BLaER1 (cell line): ENCODE results near the gene GRIFIN.

Experiments
- H3K27ac ChIP-seq: shearing (Covaris generic); formaldehyde crosslinking; 2 replicates; pipeline ENCODE4 v1.8.1; 2022
- H3K27me3 ChIP-seq: shearing (Covaris generic); formaldehyde crosslinking; 2 replicates; pipeline ENCODE4 v1.8.1; 2022
- H3K36me3 ChIP-seq: shearing (Covaris generic); formaldehyde crosslinking; 2 replicates; pipeline ENCODE4 v1.8.1; 2022
- H3K4me1 ChIP-seq: shearing (Covaris generic); formaldehyde crosslinking; 2 replicates; pipeline ENCODE4 v1.8.1; 2022
- H3K4me2 ChIP-seq: shearing (Covaris generic); formaldehyde crosslinking; 2 replicates; pipeline ENCODE4 v1.8.1; 2022
- H3K4me3 ChIP-seq: shearing (Covaris generic); formaldehyde crosslinking; 2 replicates; pipeline ENCODE4 v1.8.1; 2022
- H3K9ac ChIP-seq: shearing (Covaris generic); formaldehyde crosslinking; 2 replicates; pipeline ENCODE4 v1.8.1; 2022
- H3K9me3 ChIP-seq: shearing (Covaris generic); formaldehyde crosslinking; 2 replicates; pipeline ENCODE4 v1.8.1; 2022
- H4K20me1 ChIP-seq: shearing (Covaris generic); formaldehyde crosslinking; 2 replicates; pipeline ENCODE4 v1.8.1; 2022
- Cebpa-rat ChIP-seq: shearing (Covaris generic); IDR thresholded peaks from 2 replicates; pipeline ENCODE4 v1.8.1; 2022

The GRIFIN gene

DNA sequence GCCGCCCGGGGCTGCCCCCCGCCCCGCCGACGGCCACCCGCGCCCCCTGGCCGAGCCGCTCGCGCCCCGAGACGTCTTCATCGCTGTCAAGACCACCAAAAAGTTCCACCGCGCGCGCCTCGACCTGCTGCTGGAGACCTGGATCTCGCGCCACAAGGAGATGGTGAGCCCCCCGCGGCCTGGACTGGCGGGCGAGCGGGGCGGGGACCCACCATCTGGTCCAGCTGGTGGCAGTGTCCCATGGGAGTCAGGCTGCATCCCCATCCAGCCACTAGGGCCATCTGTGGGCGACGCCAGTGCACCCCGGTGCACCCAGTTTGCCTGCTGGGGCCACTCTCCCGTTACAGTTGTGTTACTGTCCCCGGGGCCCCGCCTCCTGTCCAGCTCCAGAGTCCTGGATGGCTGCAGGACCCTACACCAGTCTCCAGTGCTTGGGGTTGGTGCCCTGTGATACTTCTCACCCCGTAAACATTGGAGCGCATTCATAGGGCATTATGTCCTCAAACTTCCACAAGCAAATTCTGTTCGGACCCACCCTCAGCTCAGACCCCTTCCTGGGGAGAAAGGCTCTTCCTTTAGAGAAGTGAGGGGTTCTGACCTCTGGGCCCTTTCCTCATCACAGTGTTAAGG, 44.0 kb upstream of the GRIFIN start:
- H3K36me3 ChIP-seq = peaks cover 4% of the 10 kb centered on the region
- peak overlapping the region; percentile 100 for H3K4me2 ChIP-seq
- H3K27ac ChIP-seq = peak overlapping the region; percentile 75
- H3K9ac ChIP-seq = peak overlapping the region; percentile 83
- peak overlapping the region; percentile 80 for H3K4me3 ChIP-seq
- H4K20me1 ChIP-seq = peaks cover 53% of the 10 kb centered on the region
- no peaks in the 10 kb centered on the region for H3K27me3 ChIP-seq
- no peaks in the 10 kb centered on the region for H3K9me3 ChIP-seq
- TF ChIP-seq Cebpa-rat = no peak
- H3K4me1 ChIP-seq = peaks cover 80% of the 10 kb centered on the region

DNA sequence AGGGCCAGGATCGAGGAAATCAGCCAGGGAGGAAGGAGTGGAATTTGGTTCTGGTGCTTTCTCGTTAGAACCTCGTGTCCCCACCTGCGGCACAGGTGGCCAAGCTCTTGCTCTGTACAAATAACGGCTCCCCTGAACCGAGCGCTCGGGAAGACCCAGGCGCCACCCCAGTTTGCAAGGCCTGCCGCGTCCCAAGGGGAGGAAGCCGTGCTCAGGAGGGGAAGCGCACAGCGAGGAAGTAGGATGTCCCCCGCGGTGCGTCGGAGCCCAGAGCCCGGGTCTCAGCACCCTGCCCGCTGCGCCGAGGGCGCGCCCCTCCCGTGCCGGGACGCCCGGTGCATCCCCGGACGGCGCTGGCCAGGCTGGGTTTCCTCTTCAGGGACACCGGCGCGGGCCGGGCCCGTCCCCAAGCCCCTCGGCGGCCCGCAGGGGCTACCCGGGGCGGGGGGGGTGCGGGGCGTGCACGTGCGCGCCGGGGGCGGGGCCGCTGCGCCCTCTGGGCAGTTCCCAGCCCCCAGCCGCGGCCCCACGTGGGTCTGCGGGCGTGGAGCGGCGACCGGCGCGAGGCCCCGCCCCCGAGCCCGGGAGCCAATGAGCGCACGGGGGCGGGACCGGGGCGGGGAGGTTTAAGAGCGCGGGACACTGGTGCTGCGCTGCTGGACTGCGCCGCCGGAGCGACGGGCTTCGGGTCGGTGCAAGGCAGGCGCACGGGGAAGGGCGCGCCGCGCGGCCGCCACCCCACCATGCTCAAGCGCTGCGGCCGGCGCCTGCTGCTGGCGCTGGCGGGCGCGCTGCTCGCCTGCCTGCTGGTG, 43.1 kb upstream of the GRIFIN start, which contains the start of gene LFNG:
Gene LFNG (plus strand): TSS at position 656 of the 812 bp plus-strand sequence. CDS start 88 bp downstream, at position 744.
- H3K4me2 ChIP-seq = peak within 1 kb of the TSS; percentile 100
- TF ChIP-seq Cebpa-rat = no peak
- no peaks in the 10 kb centered on the region for H3K36me3 ChIP-seq
- H4K20me1 ChIP-seq = peaks cover 44% of the 10 kb centered on the region
- peak within 1 kb of the TSS; percentile 80 for H3K4me3 ChIP-seq
- H3K4me1 ChIP-seq = peaks cover 74% of the 10 kb centered on the region
- peak within 1 kb of the TSS; percentile 84 for H3K27ac ChIP-seq
- no peaks in the 10 kb centered on the region for H3K27me3 ChIP-seq
- H3K9ac ChIP-seq = peak within 1 kb of the TSS; percentile 83
- no peaks in the 10 kb centered on the region for H3K9me3 ChIP-seq

- TF ChIP-seq Cebpa-rat = no peak
- no peaks in the 10 kb centered on the region for H3K9me3 ChIP-seq
- H3K9ac ChIP-seq = peak overlapping the region; percentile 67
- H4K20me1 ChIP-seq = peaks cover 38% of the 10 kb centered on the region
- no peaks in the 10 kb centered on the region for H3K36me3 ChIP-seq
- peak overlapping the region; percentile 80 for H3K4me3 ChIP-seq
- H3K4me1 ChIP-seq = peaks cover 74% of the 10 kb centered on the region
- H3K27me3 ChIP-seq = no peaks in the 10 kb centered on the region
- peak overlapping the region; percentile 84 for H3K27ac ChIP-seq
- peak overlapping the region; percentile 100 for H3K4me2 ChIP-seq
Observed at GRCh38 chr7:2518737-2519118, 42.5 kb upstream of the GRIFIN start.

- Histone ChIP-seq H4K20me1 (peaks cover 30% of the 10 kb centered on the region), H3K4me3 (no peak overlapping the region), H3K27ac (peak overlapping the region; percentile 84), H3K4me1 (peaks cover 74% of the 10 kb centered on the region), H3K4me2 (peak overlapping the region; percentile 100), H3K27me3 (no peaks in the 10 kb centered on the region), H3K9me3 (no peaks in the 10 kb centered on the region), H3K9ac (0 out of 2 replicates have a peak overlapping the region, but pooled peaks have one; percentile 19), H3K36me3 (no peaks in the 10 kb centered on the region)
- TF ChIP-seq Cebpa-rat = no peak
Observed at GRCh38 chr7:2517678-2518507, 41.7 kb upstream of the GRIFIN start.

DNA sequence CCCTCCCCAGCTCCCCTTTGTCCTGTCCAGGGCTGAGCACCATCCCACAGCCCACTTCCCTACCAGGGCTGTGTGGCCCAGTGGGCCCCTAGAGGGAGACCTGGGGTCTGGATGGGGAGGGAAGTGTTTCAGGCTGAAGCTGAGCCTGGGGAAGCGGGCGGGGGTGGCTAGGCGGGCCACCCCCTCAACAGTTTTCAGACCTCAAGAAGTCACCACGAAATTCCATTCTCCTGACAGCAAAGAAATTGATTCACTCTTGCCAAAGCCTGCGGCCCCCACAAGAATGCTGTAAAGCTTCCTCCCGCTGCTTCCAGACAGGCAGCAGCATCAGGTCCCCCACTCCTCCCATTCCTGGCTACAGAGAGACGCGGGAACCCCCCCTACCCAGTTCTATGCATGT, 40.8 kb upstream of the GRIFIN start:
- TF ChIP-seq Cebpa-rat = no peak
- peaks cover 21% of the 10 kb centered on the region for H4K20me1 ChIP-seq
- peak overlapping the region; percentile 51 for H3K27ac ChIP-seq
- H3K9me3 ChIP-seq = no peaks in the 10 kb centered on the region
- peak overlapping the region; percentile 100 for H3K4me2 ChIP-seq
- no peak overlapping the region for H3K4me3 ChIP-seq
- no peaks in the 10 kb centered on the region for H3K36me3 ChIP-seq
- H3K9ac ChIP-seq = peak overlapping the region; percentile 31; the same call in 1 of the 2 replicates
- no peaks in the 10 kb centered on the region for H3K27me3 ChIP-seq
- H3K4me1 ChIP-seq = peaks cover 74% of the 10 kb centered on the region

DNA sequence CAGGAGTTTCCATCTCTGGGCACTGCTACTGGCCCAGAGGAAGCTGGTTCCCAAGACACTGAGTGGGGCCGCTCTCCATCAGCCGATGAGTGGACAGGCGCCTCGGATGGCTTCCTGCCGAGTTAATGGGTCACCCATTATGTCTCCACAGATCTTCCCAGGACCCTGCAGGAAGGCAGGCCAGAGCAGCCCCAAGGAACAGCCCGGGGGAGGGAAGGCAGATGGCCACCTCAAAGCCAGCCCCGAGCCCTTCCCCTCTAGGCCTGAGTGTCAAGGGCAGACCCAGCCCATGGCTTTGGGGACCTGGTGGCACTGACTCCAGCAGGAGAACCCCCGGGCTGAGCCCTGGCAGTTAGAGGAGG, 40.0 kb upstream of the GRIFIN start:
- Histone ChIP-seq H4K20me1 (peaks cover 13% of the 10 kb centered on the region), H3K4me2 (peak overlapping the region; percentile 100), H3K9ac (no peak overlapping the region), H3K4me1 (peaks cover 74% of the 10 kb centered on the region), H3K9me3 (no peaks in the 10 kb centered on the region), H3K27ac (peak overlapping the region; percentile 51), H3K36me3 (no peaks in the 10 kb centered on the region), H3K4me3 (no peak overlapping the region), H3K27me3 (no peaks in the 10 kb centered on the region)
- no peak for TF ChIP-seq Cebpa-rat

GRCh38 chr7:2515424-2516193, 39.4 kb upstream of the GRIFIN start:
- Histone ChIP-seq H4K20me1 (peaks cover 7% of the 10 kb centered on the region), H3K9me3 (no peaks in the 10 kb centered on the region), H3K4me2 (peak overlapping the region; percentile 100), H3K4me3 (no peak overlapping the region), H3K27ac (peak overlapping the region; percentile 51), H3K9ac (no peak overlapping the region), H3K27me3 (no peaks in the 10 kb centered on the region), H3K4me1 (peaks cover 80% of the 10 kb centered on the region), H3K36me3 (no peaks in the 10 kb centered on the region)
- no peak for TF ChIP-seq Cebpa-rat

- Histone ChIP-seq H3K9me3 (no peaks in the 10 kb centered on the region), H3K36me3 (no peaks in the 10 kb centered on the region), H3K4me2 (peak overlapping the region; percentile 100; the same call in 1 of the 2 replicates), H3K9ac (no peak overlapping the region), H3K4me3 (no peak overlapping the region), H3K27me3 (no peaks in the 10 kb centered on the region), H3K27ac (no peak overlapping the region), H4K20me1 (no peaks in the 10 kb centered on the region), H3K4me1 (peaks cover 89% of the 10 kb centered on the region)
- TF ChIP-seq Cebpa-rat = no peak
Observed at GRCh38 chr7:2514473-2515423, 38.5 kb upstream of the GRIFIN start.
